Measurements from ENCODE around the gene BCL2.

BCL2 gene

GRCh38 chr18:63348508-63349136 lies 29.1 kb upstream of the BCL2 start:
- Histone ChIP-seq H3K27me3 (no peaks in the 10 kb centered on the region), H3K36me3 (peaks cover 98% of the 10 kb centered on the region), H3K27ac (no peak overlapping the region), H4K20me1 (0 out of 2 replicates have a peak, but pooled peaks cover 6% of the 10 kb centered on the region), H3K4me1 (0 out of 2 replicates have a peak, but pooled peaks cover 5% of the 10 kb centered on the region), H3K4me2 (no peak overlapping the region), H3K4me3 (no peak overlapping the region), H3K9me3 (no peaks in the 10 kb centered on the region), H3K9ac (no peak overlapping the region)
- TF ChIP-seq Cebpa-rat (IDR thresholded peaks at IDR 0.05), result no peak

GRCh38 chr18:63346480-63347183 lies 27.1 kb upstream of the BCL2 start:
- Histone ChIP-seq H3K9ac (no peak overlapping the region), H3K4me1 (0 out of 2 replicates have a peak, but pooled peaks cover 5% of the 10 kb centered on the region), H3K27ac (no peak overlapping the region), H3K27me3 (no peaks in the 10 kb centered on the region), H3K9me3 (no peaks in the 10 kb centered on the region), H3K4me2 (no peak overlapping the region), H4K20me1 (0 out of 2 replicates have a peak, but pooled peaks cover 6% of the 10 kb centered on the region), H3K36me3 (peaks cover 98% of the 10 kb centered on the region), H3K4me3 (no peak overlapping the region)
- no peak for TF ChIP-seq Cebpa-rat (IDR thresholded peaks at IDR 0.05)

- no peaks in the 10 kb centered on the region for H3K27me3 ChIP-seq
- H3K4me2 ChIP-seq, result no peak overlapping the region
- no peak overlapping the region for H3K27ac ChIP-seq
These were observed 26.5 kb upstream of the BCL2 start for GRCh38 chr18:63346031-63346430.

GRCh38 chr18:63344918-63345317 lies 25.3 kb upstream of the BCL2 start:
- no peak for TF ChIP-seq Cebpa-rat (IDR thresholded peaks at IDR 0.05)
- H3K9me3 ChIP-seq, result no peaks in the 10 kb centered on the region
- no peak overlapping the region for H3K4me3 ChIP-seq
- H3K27ac ChIP-seq, result no peak overlapping the region
- H3K4me2 ChIP-seq, result no peak overlapping the region
- H4K20me1 ChIP-seq, result 0 out of 2 replicates have a peak, but pooled peaks cover 6% of the 10 kb centered on the region
- no peaks in the 10 kb centered on the region for H3K27me3 ChIP-seq
- H3K4me1 ChIP-seq, result 0 out of 2 replicates have a peak, but pooled peaks cover 5% of the 10 kb centered on the region
- H3K9ac ChIP-seq, result no peak overlapping the region
- peaks cover 89% of the 10 kb centered on the region for H3K36me3 ChIP-seq

More at GRCh38 chr18:63346031-63346430, 26.5 kb upstream of the BCL2 start:
- no peaks in the 10 kb centered on the region for H3K9me3 ChIP-seq
- peaks cover 92% of the 10 kb centered on the region for H3K36me3 ChIP-seq
- no peak for TF ChIP-seq Cebpa-rat (IDR thresholded peaks at IDR 0.05)
- H4K20me1 ChIP-seq, result 0 out of 2 replicates have a peak, but pooled peaks cover 6% of the 10 kb centered on the region
- H3K9ac ChIP-seq, result no peak overlapping the region
- 0 out of 2 replicates have a peak, but pooled peaks cover 5% of the 10 kb centered on the region for H3K4me1 ChIP-seq
- H3K4me3 ChIP-seq, result no peak overlapping the region

GRCh38 chr18:63344263-63344662 lies 24.7 kb upstream of the BCL2 start:
- no peak for TF ChIP-seq Cebpa-rat (IDR thresholded peaks at IDR 0.05)
- no peak overlapping the region for H3K9ac ChIP-seq
- H3K4me2 ChIP-seq, result no peak overlapping the region
- H3K9me3 ChIP-seq, result no peaks in the 10 kb centered on the region
- 0 out of 2 replicates have a peak, but pooled peaks cover 5% of the 10 kb centered on the region for H3K4me1 ChIP-seq
- peaks cover 84% of the 10 kb centered on the region for H3K36me3 ChIP-seq
- H4K20me1 ChIP-seq, result 0 out of 2 replicates have a peak, but pooled peaks cover 6% of the 10 kb centered on the region
- H3K27me3 ChIP-seq, result no peaks in the 10 kb centered on the region
- H3K4me3 ChIP-seq, result no peak overlapping the region
- no peak overlapping the region for H3K27ac ChIP-seq

GRCh38 chr18:63342206-63342605 lies 22.6 kb upstream of the BCL2 start:
- Histone ChIP-seq H3K36me3 (peaks cover 83% of the 10 kb centered on the region), H3K4me2 (no peak overlapping the region), H3K4me3 (no peak overlapping the region), H3K27ac (no peak overlapping the region), H3K9me3 (no peaks in the 10 kb centered on the region), H3K27me3 (no peaks in the 10 kb centered on the region), H4K20me1 (0 out of 2 replicates have a peak, but pooled peaks cover 6% of the 10 kb centered on the region), H3K4me1 (0 out of 2 replicates have a peak, but pooled peaks cover 5% of the 10 kb centered on the region), H3K9ac (no peak overlapping the region)
- no peak for TF ChIP-seq Cebpa-rat (IDR thresholded peaks at IDR 0.05)

GRCh38 chr18:63339920-63340484 lies 20.4 kb upstream of the BCL2 start:
- Histone ChIP-seq H3K4me2 (no peak overlapping the region), H3K9me3 (no peaks in the 10 kb centered on the region), H3K27me3 (no peaks in the 10 kb centered on the region), H3K4me3 (no peak overlapping the region), H3K4me1 (no peaks in the 10 kb centered on the region), H3K36me3 (peaks cover 82% of the 10 kb centered on the region), H3K9ac (no peak overlapping the region), H3K27ac (no peak overlapping the region), H4K20me1 (no peaks in the 10 kb centered on the region)
- no peak for TF ChIP-seq Cebpa-rat (IDR thresholded peaks at IDR 0.05)

GRCh38 chr18:63336366-63337099 lies 17.0 kb upstream of the BCL2 start:
- no peak overlapping the region for H3K4me2 ChIP-seq
- H3K27me3 ChIP-seq, result no peaks in the 10 kb centered on the region
- peaks cover 83% of the 10 kb centered on the region for H3K36me3 ChIP-seq
- peak; percentile 20; the same call in 1 of the 2 replicates for TF ChIP-seq Cebpa-rat (IDR thresholded peaks at IDR 0.05)
- no peaks in the 10 kb centered on the region for H3K4me1 ChIP-seq
- H4K20me1 ChIP-seq, result no peaks in the 10 kb centered on the region
- no peak overlapping the region for H3K9ac ChIP-seq
- no peak overlapping the region for H3K4me3 ChIP-seq
- no peaks in the 10 kb centered on the region for H3K9me3 ChIP-seq
- no peak overlapping the region for H3K27ac ChIP-seq

- H3K4me1 ChIP-seq, result no peaks in the 10 kb centered on the region
- H3K36me3 ChIP-seq, result peaks cover 58% of the 10 kb centered on the region
- H3K9me3 ChIP-seq, result no peaks in the 10 kb centered on the region
- H4K20me1 ChIP-seq, result no peaks in the 10 kb centered on the region
- H3K27ac ChIP-seq, result no peak overlapping the region
- H3K4me2 ChIP-seq, result no peak overlapping the region
- no peak overlapping the region for H3K9ac ChIP-seq
- H3K4me3 ChIP-seq, result no peak overlapping the region
- no peak for TF ChIP-seq Cebpa-rat (IDR thresholded peaks at IDR 0.05)
- H3K27me3 ChIP-seq, result no peaks in the 10 kb centered on the region
These were observed 11.5 kb upstream of the BCL2 start for GRCh38 chr18:63331105-63331504.
